Mesendoderm (in vitro differentiated cells): ENCODE measurements around the gene IL20.

Experiments used
- DNase-seq: peaks from one replicate; pipeline ENCODE4 v3.0.0; 2013
- H2AK5ac ChIP-seq: 2 replicates; pipeline ENCODE4 v1.6.1; 2013; ENCODE audit warnings: low read length, inconsistent platforms
- H2BK120ac ChIP-seq: 2 replicates; pipeline ENCODE4 v1.6.1; 2013; ENCODE audit warnings: low read depth, mild to moderate bottlenecking, low read length, moderate library complexity, mixed read lengths
- H2BK15ac ChIP-seq: replicated peaks from 2 replicates; pipeline ENCODE4 v1.6.1; 2013; ENCODE audit warnings: low read depth, mild to moderate bottlenecking, moderate library complexity
- H2BK5ac ChIP-seq: 2 replicates; pipeline ENCODE4 v1.6.1; 2013; ENCODE audit warnings: low read length, inconsistent platforms
- H3K18ac ChIP-seq: 2 replicates; pipeline ENCODE4 v1.6.1; 2013; ENCODE audit warnings: mild to moderate bottlenecking, low read length, mixed read lengths
- H3K23ac ChIP-seq: one replicate; pipeline ENCODE4 v1.6.1; 2013; ENCODE audit warnings: low read length
- H3K27ac ChIP-seq: 2 replicates; pipeline ENCODE4 v1.5.1; 2013; ENCODE audit warnings: low read depth, mild to moderate bottlenecking, inconsistent platforms, low read length, moderate library complexity
- H3K27me3 ChIP-seq: 2 replicates; pipeline ENCODE4 v1.6.1; 2013; ENCODE audit warnings: low read length, control low read depth, mild to moderate bottlenecking, inconsistent platforms; ENCODE audit not compliant: insufficient read depth, poor library complexity
- H3K36me3 ChIP-seq: 2 replicates; pipeline ENCODE4 v1.6.1; 2013; ENCODE audit warnings: low read length, inconsistent platforms; ENCODE audit not compliant: control insufficient read depth, insufficient read depth
- H3K4ac ChIP-seq: one replicate; pipeline ENCODE4 v1.6.1; 2013; ENCODE audit warnings: low read depth, mild to moderate bottlenecking, low read length, moderate library complexity
- H3K4me1 ChIP-seq: 2 replicates; pipeline ENCODE4 v1.6.1; 2013; ENCODE audit warnings: low read depth, low read length, inconsistent platforms; ENCODE audit not compliant: control insufficient read depth
- H3K4me2 ChIP-seq: 2 replicates; pipeline ENCODE4 v1.6.1; 2013; ENCODE audit warnings: low read length
- H3K4me3 ChIP-seq: 2 replicates; pipeline ENCODE4 v1.5.1; 2013; ENCODE audit warnings: mild to moderate bottlenecking, low read length
- H3K56ac ChIP-seq: one replicate; pipeline ENCODE4 v1.6.1; 2013; ENCODE audit warnings: low read length
- H3K79me1 ChIP-seq: 2 replicates; pipeline ENCODE4 v1.6.1; 2013; ENCODE audit warnings: low read length, inconsistent platforms
- H3K79me2 ChIP-seq: 2 replicates; pipeline ENCODE4 v1.6.1; 2013; ENCODE audit warnings: mild to moderate bottlenecking, low read length; ENCODE audit not compliant: control insufficient read depth, insufficient read depth
- H3K9ac ChIP-seq: 2 replicates; pipeline ENCODE4 v1.6.1; 2013; ENCODE audit warnings: low read length, inconsistent platforms
- H4K5ac ChIP-seq: one replicate; pipeline ENCODE4 v1.6.1; 2013; ENCODE audit warnings: low read length
- H4K8ac ChIP-seq: one replicate; pipeline ENCODE4 v1.6.1; 2013; ENCODE audit warnings: low read depth, mild to moderate bottlenecking, control low read depth, low read length, moderate library complexity
- WGBS: extraction: QIAGEN DNeasy Blood & Tissue Kit; methylation state at CpG from one replicate; pipeline ENCODE4 v1.1.7; 2013; ENCODE audit warnings: low lambda C conversion rate, missing lambda C conversion rate; ENCODE audit not compliant: insufficient coverage; ENCODE audit errors: extremely low coverage; 5-methylcytosine and 5-hydroxymethylcytosine counted together

The IL20 gene

DNA sequence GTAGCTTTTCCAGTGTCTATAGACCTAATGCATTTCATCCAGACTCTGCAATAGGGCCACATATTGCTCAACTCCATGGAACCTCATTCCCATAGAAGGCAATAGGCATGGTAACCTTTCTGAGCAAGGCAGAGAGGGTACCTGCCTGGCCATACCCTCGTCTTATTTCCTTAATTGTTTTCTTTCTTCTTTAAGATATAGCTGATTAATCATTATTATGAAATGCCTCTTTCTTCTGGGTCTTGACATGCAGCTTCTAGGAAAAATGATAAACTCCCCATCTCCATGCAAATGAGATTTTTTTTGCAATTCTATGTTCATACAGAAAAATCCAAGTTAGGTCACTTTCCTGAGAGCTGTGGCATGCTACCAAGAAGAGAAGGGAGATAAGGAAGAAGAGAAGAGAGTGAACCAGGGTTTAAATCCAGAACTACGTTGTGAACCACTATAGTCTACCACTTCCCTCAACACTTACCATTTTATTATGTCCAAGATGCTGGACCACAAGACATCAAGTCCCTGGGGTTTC lies 33.0 kb upstream of the IL20 start:
- no CpG with 5 or more reads among the region's 2 CpGs for WGBS

DNA sequence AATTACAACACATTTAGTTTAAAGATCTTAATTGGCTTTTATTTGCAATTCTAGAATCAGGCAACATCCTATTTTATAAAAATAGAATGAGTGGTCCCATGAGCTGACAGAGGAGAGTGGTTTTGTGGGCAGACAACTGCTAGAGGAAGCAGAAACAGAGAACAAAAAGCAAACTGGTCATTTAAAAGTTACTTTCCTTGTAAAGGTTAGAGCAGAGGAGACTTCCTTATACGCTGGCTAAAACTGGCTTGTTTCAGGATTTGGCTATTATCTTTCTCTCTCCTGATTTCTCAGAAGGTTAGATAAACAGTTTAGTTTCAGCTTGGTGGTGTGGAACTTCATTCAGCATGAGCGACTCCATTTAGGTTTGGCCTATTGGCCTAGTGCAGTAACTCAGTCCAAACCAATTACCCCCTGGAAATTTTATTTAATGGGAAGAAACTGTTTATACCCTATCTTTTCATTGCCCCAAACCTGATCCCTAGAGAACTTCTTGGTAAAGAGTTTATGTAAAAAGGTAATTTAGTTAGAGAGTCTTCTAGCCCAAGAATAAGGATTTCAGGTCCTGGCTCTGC lies 32.2 kb upstream of the IL20 start:
- no peak overlapping the region for H2AK5ac ChIP-seq
- H3K18ac ChIP-seq, result no peak overlapping the region
- no CpG with 5 or more reads among the region's 2 CpGs for WGBS
- no peak overlapping the region for H3K4me2 ChIP-seq
- no peak overlapping the region for H2BK5ac ChIP-seq
- H2BK120ac ChIP-seq, result no peak overlapping the region
- no peak overlapping the region for H4K8ac ChIP-seq
- H3K56ac ChIP-seq, result no peak overlapping the region
- no peak overlapping the region for H3K23ac ChIP-seq
- no peak for DNase-seq
- no peak overlapping the region for H4K5ac ChIP-seq
- H2BK15ac ChIP-seq, result no peak overlapping the region
- H3K4me1 ChIP-seq, result no peaks in the 10 kb centered on the region
- no peaks in the 10 kb centered on the region for H3K36me3 ChIP-seq
- H3K4ac ChIP-seq, result no peak overlapping the region
- no peak overlapping the region for H3K4me3 ChIP-seq
- H3K79me2 ChIP-seq, result no peaks in the 10 kb centered on the region
- no peaks in the 10 kb centered on the region for H3K79me1 ChIP-seq
- no peaks in the 10 kb centered on the region for H3K27me3 ChIP-seq
- H3K9ac ChIP-seq, result no peak overlapping the region
- no peak overlapping the region for H3K27ac ChIP-seq

More for the DNA sequence above, 33.0 kb upstream of the IL20 start:
- no peak overlapping the region for H3K23ac ChIP-seq
- no peak overlapping the region for H4K8ac ChIP-seq
- H3K36me3 ChIP-seq, result no peaks in the 10 kb centered on the region
- no peak overlapping the region for H3K9ac ChIP-seq
- no peaks in the 10 kb centered on the region for H3K79me2 ChIP-seq
- no peak overlapping the region for H2BK15ac ChIP-seq
- no peak overlapping the region for H3K27ac ChIP-seq
- no peak overlapping the region for H2BK120ac ChIP-seq
- no peak overlapping the region for H2BK5ac ChIP-seq
- H3K4ac ChIP-seq, result no peak overlapping the region
- H3K56ac ChIP-seq, result no peak overlapping the region
- H3K4me1 ChIP-seq, result no peaks in the 10 kb centered on the region
- no peak overlapping the region for H3K4me2 ChIP-seq
- H2AK5ac ChIP-seq, result no peak overlapping the region
- no peaks in the 10 kb centered on the region for H3K79me1 ChIP-seq
- no peak overlapping the region for H3K18ac ChIP-seq
- no peak for DNase-seq
- no peak overlapping the region for H3K4me3 ChIP-seq
- H4K5ac ChIP-seq, result no peak overlapping the region
- H3K27me3 ChIP-seq, result no peaks in the 10 kb centered on the region

DNA sequence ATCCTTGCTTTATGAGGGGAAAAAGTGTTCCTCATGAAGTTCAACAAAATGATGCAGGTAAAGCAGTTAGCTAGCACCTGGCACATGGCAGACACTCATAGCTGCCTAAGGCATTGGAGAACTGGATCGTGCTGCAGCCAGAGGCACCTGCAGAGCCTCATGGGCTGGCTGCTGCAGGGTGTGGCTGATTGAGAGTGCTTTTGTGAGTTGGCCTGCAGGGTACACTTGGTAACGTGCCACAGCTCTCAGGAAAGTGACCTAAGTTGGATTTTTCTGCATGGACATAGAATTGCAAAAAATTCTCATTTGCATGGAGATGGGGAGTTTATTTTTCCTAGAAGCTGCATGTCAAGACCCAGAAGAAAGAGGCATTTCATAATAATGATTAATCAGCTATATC lies 31.6 kb upstream of the IL20 start:
- Histone ChIP-seq H3K56ac (no peak overlapping the region), H3K9ac (no peak overlapping the region), H3K79me2 (no peaks in the 10 kb centered on the region), H3K79me1 (no peaks in the 10 kb centered on the region), H4K5ac (no peak overlapping the region), H3K18ac (no peak overlapping the region), H2BK5ac (no peak overlapping the region), H3K4ac (no peak overlapping the region), H3K36me3 (no peaks in the 10 kb centered on the region), H3K4me1 (no peaks in the 10 kb centered on the region), H4K8ac (no peak overlapping the region), H3K4me3 (no peak overlapping the region), H2BK15ac (no peak overlapping the region), H3K27me3 (no peaks in the 10 kb centered on the region), H3K27ac (no peak overlapping the region), H3K4me2 (no peak overlapping the region), H2AK5ac (no peak overlapping the region), H3K23ac (no peak overlapping the region), H2BK120ac (no peak overlapping the region)
- no peak for DNase-seq
- no CpG with 5 or more reads among the region's 2 CpGs for WGBS

DNA sequence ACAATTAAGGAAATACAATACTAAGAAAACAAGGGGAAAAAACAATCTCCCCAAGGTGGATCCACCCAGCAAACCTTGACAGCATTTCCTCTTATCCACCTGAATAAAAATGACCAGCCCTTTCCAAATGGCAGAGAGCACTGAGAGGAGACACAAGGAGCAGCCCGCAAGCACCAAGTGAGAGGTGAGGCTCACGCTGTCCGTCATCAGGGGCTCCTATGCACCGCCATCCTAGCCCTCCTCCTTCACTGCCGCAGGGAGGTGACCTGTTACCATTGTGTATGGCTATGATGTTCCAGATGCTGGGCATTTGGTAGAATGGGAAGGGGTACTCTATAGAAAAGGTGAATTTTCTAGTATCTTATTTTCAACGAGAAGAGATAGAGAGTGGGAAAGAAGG lies 31.2 kb upstream of the IL20 start:
- Histone ChIP-seq H3K9ac (no peak overlapping the region), H3K79me1 (no peaks in the 10 kb centered on the region), H2BK5ac (no peak overlapping the region), H4K8ac (no peak overlapping the region), H3K27ac (no peak overlapping the region), H2AK5ac (no peak overlapping the region), H3K4ac (no peak overlapping the region), H3K4me1 (no peaks in the 10 kb centered on the region), H3K4me2 (no peak overlapping the region), H3K4me3 (no peak overlapping the region), H3K36me3 (no peaks in the 10 kb centered on the region), H3K56ac (no peak overlapping the region), H3K18ac (no peak overlapping the region), H2BK15ac (no peak overlapping the region), H4K5ac (no peak overlapping the region), H2BK120ac (no peak overlapping the region), H3K27me3 (no peaks in the 10 kb centered on the region), H3K79me2 (no peaks in the 10 kb centered on the region), H3K23ac (no peak overlapping the region)
- WGBS, result 100% methylated on average over 1 of the region's 6 CpGs
- DNase-seq, result no peak

DNA sequence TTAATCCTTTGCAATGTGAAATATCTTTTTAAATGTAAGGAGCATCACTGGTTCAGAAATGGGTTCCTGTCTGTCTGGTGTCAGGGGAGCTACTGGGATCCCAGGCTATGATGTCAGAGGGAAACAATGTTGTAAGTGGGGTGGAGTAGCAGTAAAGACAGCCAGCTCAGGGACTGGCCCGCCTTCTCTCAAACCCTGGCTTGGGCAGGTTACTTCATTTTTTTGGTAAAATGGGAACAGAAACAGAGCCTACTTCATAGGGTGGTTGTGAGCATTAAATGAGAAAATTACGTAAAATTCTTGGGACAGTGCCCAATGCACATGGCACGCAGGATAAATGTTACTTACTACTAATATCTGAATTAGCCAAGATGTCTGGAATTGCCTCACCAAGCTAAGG lies 30.7 kb upstream of the IL20 start:
- no peak overlapping the region for H3K56ac ChIP-seq

DNA sequence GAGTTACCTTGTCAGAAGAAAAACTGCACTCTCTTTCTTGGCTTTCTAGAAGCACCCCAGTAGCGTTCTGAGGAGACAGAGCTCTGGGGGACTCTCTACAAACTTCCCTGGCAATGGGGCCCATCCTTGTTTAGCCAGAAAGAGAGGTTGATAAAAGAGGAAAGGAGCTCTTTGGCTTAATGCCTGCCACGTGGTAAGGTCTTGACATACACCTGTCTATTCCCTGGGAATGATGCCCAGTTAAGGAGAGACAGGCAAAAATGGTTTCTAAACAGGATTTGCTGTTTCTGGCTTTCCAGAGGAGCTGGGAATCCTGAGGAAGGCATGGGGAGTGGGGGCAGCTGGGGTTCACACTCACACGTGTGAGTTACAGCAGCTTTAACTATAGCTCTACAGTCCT lies 30.2 kb upstream of the IL20 start:
- Histone ChIP-seq H2BK120ac (no peak overlapping the region), H3K79me1 (no peaks in the 10 kb centered on the region), H3K27me3 (no peaks in the 10 kb centered on the region), H3K4me2 (no peak overlapping the region), H3K79me2 (no peaks in the 10 kb centered on the region), H2AK5ac (no peak overlapping the region), H2BK15ac (no peak overlapping the region), H3K9ac (no peak overlapping the region), H3K23ac (no peak overlapping the region), H4K8ac (no peak overlapping the region), H4K5ac (no peak overlapping the region), H3K18ac (no peak overlapping the region), H3K4ac (no peak overlapping the region), H3K56ac (no peak overlapping the region), H3K4me1 (no peaks in the 10 kb centered on the region), H3K27ac (no peak overlapping the region), H3K4me3 (no peak overlapping the region), H2BK5ac (no peak overlapping the region), H3K36me3 (no peaks in the 10 kb centered on the region)
- no CpG with 5 or more reads among the region's 3 CpGs for WGBS
- DNase-seq, result no peak

More for the DNA sequence above, 30.7 kb upstream of the IL20 start:
- H2BK120ac ChIP-seq, result no peak overlapping the region
- H3K27ac ChIP-seq, result no peak overlapping the region
- H3K27me3 ChIP-seq, result no peaks in the 10 kb centered on the region
- WGBS, result no CpG with 5 or more reads among the region's 3 CpGs
- H4K8ac ChIP-seq, result no peak overlapping the region
- no peak overlapping the region for H3K9ac ChIP-seq
- no peak overlapping the region for H4K5ac ChIP-seq
- no peak overlapping the region for H3K4me3 ChIP-seq
- no peaks in the 10 kb centered on the region for H3K79me1 ChIP-seq
- no peaks in the 10 kb centered on the region for H3K4me1 ChIP-seq
- H3K79me2 ChIP-seq, result no peaks in the 10 kb centered on the region
- no peak overlapping the region for H3K4me2 ChIP-seq
- H2BK15ac ChIP-seq, result no peak overlapping the region
- no peak overlapping the region for H2BK5ac ChIP-seq
- no peak overlapping the region for H3K4ac ChIP-seq
- H3K36me3 ChIP-seq, result no peaks in the 10 kb centered on the region
- DNase-seq, result peak; percentile 40
- H3K18ac ChIP-seq, result no peak overlapping the region
- no peak overlapping the region for H3K23ac ChIP-seq
- H2AK5ac ChIP-seq, result no peak overlapping the region
